Testis (tissue), 3 donors: ENCODE results near the gene PTGS1. TPM values are rescaled to one million over a fixed set of nuclear protein-coding genes. Genes with fewer than 3 reads are reported as not detected.
A peak's percentile ranks its signal among the peaks of the same experiment; 100 is the strongest.

Source experiments
- DNase-seq: peaks from one replicate; pipeline ENCODE4 v3.0.0-alpha.2; 2019
- H3K27ac ChIP-seq, 2 donors: fragments of 200-600 bp; sonication (generic); one replicate each; pipeline ENCODE4 v1.5.1; 2019
- H3K27me3 ChIP-seq: fragments of 200-600 bp; sonication (generic); one replicate; pipeline ENCODE4 v1.5.1; 2019
- H3K36me3 ChIP-seq: fragments of 200-600 bp; sonication (generic); one replicate; pipeline ENCODE4 v1.5.1; 2017; ENCODE audit warnings: low read depth; ENCODE audit errors: missing control alignments
- H3K4me1 ChIP-seq: fragments of 200-600 bp; sonication (generic); one replicate; pipeline ENCODE4 v1.5.1; 2019
- H3K4me3 ChIP-seq, 2 donors: fragments of 200-600 bp; sonication (generic); one replicate each; pipeline ENCODE4 v1.5.1; 2017 to 2019
- H3K9me3 ChIP-seq: fragments of 200-600 bp; sonication (generic); one replicate; pipeline ENCODE4 v1.5.1; 2017
- CTCF ChIP-seq, 3 experiments: fragments of 450-650 bp in 2 of 3; fragments of 200-600 bp in 1 of 3; sonication (generic) in 1 of 3; IDR thresholded peaks; one replicate each; pipeline ENCODE4 v1.5.1; 2016 to 2019; ENCODE audit warnings: antibody characterized with exemption in 3 of 3, mild to moderate bottlenecking in 2 of 3, moderate library complexity in 1 of 3
- POLR2A ChIP-seq: fragments of 450-650 bp; IDR thresholded peaks from one replicate; pipeline ENCODE4 v1.6.1; 2017; ENCODE audit warnings: antibody characterized with exemption, mild to moderate bottlenecking, moderate library complexity
- WGBS, 2 donors: methylation state at CpG; one replicate each; pipeline ENCODE4 v1.1.5; 2018; 5-methylcytosine and 5-hydroxymethylcytosine counted together
- intact Hi-C: fragments of 100-400 bp; cut with DNase I; formaldehyde crosslinking; loops from one replicate; pipeline ENCODE4 v1.15.1; 2023; ENCODE audit warnings: low total_unique reads
- polyA plus RNA-seq: library from polyadenylated mRNA; stranded (reverse); fragments of 350-450 nt; fragmentation: Illumina TruSeq; extraction: RNeasy Lipid Tissue Mini Kit (QIAGEN cat#74804); gene quantifications from one replicate; pipeline ENCODE4 v1.2.3, GENCODE V29; 2014; ENCODE audit warnings: low read depth, low replicate concordance; ENCODE audit not compliant: insufficient read depth
- total RNA-seq, 2 donors: library from RNA; depleted of rRNA; stranded (reverse); fragments of >200 nt; gene quantifications; one replicate each; pipeline ENCODE4 v1.2.3, GENCODE V29; 2016

Gene PTGS1
- total and polyA plus RNA-seq, 3 donors from 2014 or later, result 0.93 to 10.1 (median 1.1) TPM

- WGBS, 2 donors, result 78 to 88% methylated on average over 4 of the region's 4 CpGs
Measured at GRCh38 chr9:122349201-122349600, 21.6 kb upstream of the PTGS1 start.

GRCh38 chr9:122350577-122351355 lies 20.1 kb upstream of the PTGS1 start:
- H3K4me1 ChIP-seq, result peaks cover 4% of the 10 kb centered on the region
- peak; percentile 82 for DNase-seq
- no peaks in the 10 kb centered on the region for H3K36me3 ChIP-seq
- no peaks in the 10 kb centered on the region for H3K9me3 ChIP-seq
- WGBS, 2 donors, result 42 to 45% methylated on average over 10 to 11 of the region's 11 CpGs
- H3K4me3 ChIP-seq, result no peak overlapping the region
- TF ChIP-seq CTCF (IDR thresholded peaks at IDR 0.05) (peak; percentile 93 to 95 (median 93)), POLR2A (no peak)
- intact Hi-C loops, result loop anchor here (5.0 kb wide), 1 partner anchor 223 kb away; no protein-coding TSS in a partner anchor
- H3K27ac ChIP-seq, result no peak overlapping the region
- H3K27me3 ChIP-seq, result no peaks in the 10 kb centered on the region

More at GRCh38 chr9:122349201-122349600, 21.6 kb upstream of the PTGS1 start:
- Histone ChIP-seq H3K4me1 (peaks cover 4% of the 10 kb centered on the region), H3K9me3 (no peaks in the 10 kb centered on the region), H3K27me3 (no peaks in the 10 kb centered on the region), H3K36me3 (no peaks in the 10 kb centered on the region), H3K4me3 (no peak overlapping the region), H3K27ac (no peak overlapping the region)
- no peak for DNase-seq
- TF ChIP-seq CTCF (IDR thresholded peaks at IDR 0.05), result no peak
- no peak for TF ChIP-seq POLR2A
- intact Hi-C loops, result no loop called here

- DNase-seq, result no peak
- no peaks in the 10 kb centered on the region for H3K4me1 ChIP-seq
- no peak overlapping the region for H3K27ac ChIP-seq
- TF ChIP-seq CTCF (IDR thresholded peaks at IDR 0.05) (no peak), POLR2A (no peak)
- H3K9me3 ChIP-seq, result no peaks in the 10 kb centered on the region
- WGBS, 2 donors, result 83 to 85% methylated on average over 8 of the region's 8 CpGs
- H3K36me3 ChIP-seq, result no peaks in the 10 kb centered on the region
- H3K4me3 ChIP-seq, result no peak overlapping the region
- no peaks in the 10 kb centered on the region for H3K27me3 ChIP-seq
- intact Hi-C loops, result loop anchor here (5.0 kb wide), 1 partner anchor 227 kb away; no protein-coding TSS in a partner anchor
Measured at GRCh38 chr9:122354536-122355199, 16.2 kb upstream of the PTGS1 start.

- Histone ChIP-seq H3K36me3 (no peaks in the 10 kb centered on the region), H3K27me3 (no peaks in the 10 kb centered on the region), H3K27ac (no peak overlapping the region), H3K4me3 (no peak overlapping the region), H3K4me1 (no peaks in the 10 kb centered on the region), H3K9me3 (no peaks in the 10 kb centered on the region)
- no peak for DNase-seq
- TF ChIP-seq POLR2A, result no peak
- no peak for TF ChIP-seq CTCF (IDR thresholded peaks at IDR 0.05)
- intact Hi-C loops, result no loop called here
- 94 to 95% methylated on average over 2 to 4 of the region's 4 CpGs for WGBS, 2 donors
Measured at GRCh38 chr9:122355336-122355875, 15.4 kb upstream of the PTGS1 start.
